ENCODE results near the gene LMO2.
"Not testable (repeated sequence)": the region's sequence is repeated elsewhere in the genome, so short reads cannot be mapped to it uniquely, and the experiment has no call there.

DNA sequence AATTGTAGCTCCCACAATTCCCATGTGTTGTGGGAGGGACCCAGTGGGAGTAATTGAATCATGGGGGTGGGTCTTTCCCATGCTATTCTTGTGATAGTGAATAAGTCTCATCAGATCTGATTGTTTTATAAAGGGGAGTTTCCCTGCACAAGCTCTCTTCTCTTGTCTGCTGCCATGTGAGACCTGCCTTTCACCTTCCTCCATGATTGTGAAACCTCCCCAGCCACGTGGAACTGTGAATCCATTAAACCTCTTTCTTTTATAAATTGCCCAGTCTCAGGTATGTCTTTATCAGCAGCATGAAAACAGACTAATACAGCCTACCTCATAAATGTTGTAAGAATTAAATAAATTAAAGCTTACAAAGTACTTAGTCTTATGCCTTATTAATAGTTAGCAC lies 25.5 kb upstream of the LMO2 start:
- TF ChIP-seq, protein P1, sequence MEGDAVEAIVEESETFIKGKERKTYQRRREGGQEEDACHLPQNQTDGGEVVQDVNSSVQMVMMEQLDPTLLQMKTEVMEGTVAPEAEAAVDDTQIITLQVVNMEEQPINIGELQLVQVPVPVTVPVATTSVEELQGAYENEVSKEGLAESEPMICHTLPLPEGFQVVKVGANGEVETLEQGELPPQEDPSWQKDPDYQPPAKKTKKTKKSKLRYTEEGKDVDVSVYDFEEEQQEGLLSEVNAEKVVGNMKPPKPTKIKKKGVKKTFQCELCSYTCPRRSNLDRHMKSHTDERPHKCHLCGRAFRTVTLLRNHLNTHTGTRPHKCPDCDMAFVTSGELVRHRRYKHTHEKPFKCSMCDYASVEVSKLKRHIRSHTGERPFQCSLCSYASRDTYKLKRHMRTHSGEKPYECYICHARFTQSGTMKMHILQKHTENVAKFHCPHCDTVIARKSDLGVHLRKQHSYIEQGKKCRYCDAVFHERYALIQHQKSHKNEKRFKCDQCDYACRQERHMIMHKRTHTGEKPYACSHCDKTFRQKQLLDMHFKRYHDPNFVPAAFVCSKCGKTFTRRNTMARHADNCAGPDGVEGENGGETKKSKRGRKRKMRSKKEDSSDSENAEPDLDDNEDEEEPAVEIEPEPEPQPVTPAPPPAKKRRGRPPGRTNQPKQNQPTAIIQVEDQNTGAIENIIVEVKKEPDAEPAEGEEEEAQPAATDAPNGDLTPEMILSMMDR (IDR thresholded peaks at IDR 0.05; ENCODE audit: insufficient read depth, low read depth, low read length) = not testable (repeated sequence)
- not testable (repeated sequence) for TF ChIP-seq EZH2 (IDR thresholded peaks at IDR 0.05; ENCODE audit: insufficient read depth, low read length)

Data from astrocyte (in vitro differentiated cells and primary cell).